DOHH2 (cell line): ENCODE results near the gene MEF2B.

Experiments
- H3F3A ChIP-seq: fragments of 200-600 bp; sonication (generic), shearing (Covaris generic); 2 replicates; pipeline ENCODE4 v1.6.0; 2016; ENCODE audit warnings: antibody characterized with exemption, mild to moderate bottlenecking; ENCODE audit not compliant: control insufficient read depth, insufficient read depth
- H3K27ac ChIP-seq: fragments of 200-600 bp; sonication (generic); 2 replicates; pipeline ENCODE4 v1.5.1; 2014; ENCODE audit warnings: low read depth, mild to moderate bottlenecking, low read length, moderate library complexity
- H3K27me3 ChIP-seq: fragments of 200-600 bp; sonication (generic); 2 replicates; pipeline ENCODE4 v1.6.1; 2014; ENCODE audit warnings: mild to moderate bottlenecking, low read length, mixed read lengths; ENCODE audit not compliant: control insufficient read depth
- H3K36me3 ChIP-seq: fragments of 200-600 bp; sonication (generic); 2 replicates; pipeline ENCODE4 v1.6.1; 2014; ENCODE audit warnings: mild to moderate bottlenecking, low read length, moderate library complexity, mixed read lengths; ENCODE audit not compliant: control insufficient read depth
- H3K4me1 ChIP-seq: fragments of 200-600 bp; sonication (generic); 2 replicates; pipeline ENCODE4 v1.6.1; 2014; ENCODE audit warnings: mild to moderate bottlenecking, low read length, mixed read lengths; ENCODE audit not compliant: control insufficient read depth
- H3K4me2 ChIP-seq: fragments of 200-600 bp; sonication (generic); 2 replicates; pipeline ENCODE4 v1.6.0; 2014; ENCODE audit warnings: mild to moderate bottlenecking, low read length, moderate library complexity
- H3K4me3 ChIP-seq: fragments of 200-600 bp; sonication (generic); 2 replicates; pipeline ENCODE4 v1.5.1; 2014; ENCODE audit warnings: mild to moderate bottlenecking, low read length, mixed read lengths
- H3K79me2 ChIP-seq: fragments of 200-600 bp; sonication (generic); 2 replicates; pipeline ENCODE4 v1.6.1; 2014; ENCODE audit warnings: mild to moderate bottlenecking, low read length, mixed read lengths; ENCODE audit not compliant: control insufficient read depth
- H3K9me2 ChIP-seq: fragments of 200-600 bp; sonication (generic); replicated peaks from 2 replicates; pipeline ENCODE4 v1.6.1; 2014; ENCODE audit warnings: mild to moderate bottlenecking, low read length, mixed read lengths; ENCODE audit not compliant: control insufficient read depth
- H3K9me3 ChIP-seq: fragments of 200-600 bp; sonication (generic); 2 replicates; pipeline ENCODE4 v1.6.1; 2014; ENCODE audit warnings: antibody characterized with exemption, low read length, mixed read lengths; ENCODE audit not compliant: control insufficient read depth, insufficient read depth
- H4K20me1 ChIP-seq: fragments of 200-600 bp; sonication (generic); 2 replicates; pipeline ENCODE4 v1.6.0; 2014; ENCODE audit warnings: low read depth, mild to moderate bottlenecking, antibody characterized with exemption, low read length, moderate library complexity; ENCODE audit not compliant: control insufficient read depth, insufficient read depth
- CTCF ChIP-seq: fragments of 200-600 bp; sonication (generic); IDR thresholded peaks from one replicate; pipeline ENCODE4 v1.5.1; 2014; ENCODE audit warnings: antibody characterized with exemption, mild to moderate bottlenecking, low read depth, low read length; ENCODE audit not compliant: poor library complexity, severe bottlenecking
- EZH2phosphoT487 ChIP-seq: fragments of 200-600 bp; sonication (generic); IDR thresholded peaks from 2 replicates; pipeline ENCODE4 v1.6.1; 2017; ENCODE audit warnings: borderline replicate concordance, mild to moderate bottlenecking, antibody characterized with exemption, low read length, moderate library complexity, mixed read lengths

Gene MEF2B

DNA sequence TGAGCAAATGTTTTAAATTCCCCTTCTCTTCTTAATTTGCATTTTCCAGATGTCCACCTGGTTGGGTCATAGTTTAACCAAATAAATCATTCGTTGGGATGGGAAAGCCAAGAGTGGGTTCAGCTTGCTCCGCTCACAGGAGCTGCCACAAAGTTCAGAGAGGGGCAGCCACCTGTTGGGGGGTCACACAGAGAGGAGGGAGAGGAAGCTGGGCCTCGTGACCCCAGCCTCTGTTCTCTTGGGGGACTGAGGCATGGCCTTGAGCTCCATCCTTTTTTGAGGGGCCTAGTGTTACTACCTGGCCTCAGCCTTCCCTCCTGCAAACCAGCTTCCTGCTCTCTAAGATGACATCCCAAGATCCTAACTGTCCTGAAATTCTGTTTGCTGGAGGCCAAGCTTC, 2.5 kb downstream of the MEF2B start:
- TF ChIP-seq CTCF (no peak), EZH2phosphoT487 (no peak)

DNA sequence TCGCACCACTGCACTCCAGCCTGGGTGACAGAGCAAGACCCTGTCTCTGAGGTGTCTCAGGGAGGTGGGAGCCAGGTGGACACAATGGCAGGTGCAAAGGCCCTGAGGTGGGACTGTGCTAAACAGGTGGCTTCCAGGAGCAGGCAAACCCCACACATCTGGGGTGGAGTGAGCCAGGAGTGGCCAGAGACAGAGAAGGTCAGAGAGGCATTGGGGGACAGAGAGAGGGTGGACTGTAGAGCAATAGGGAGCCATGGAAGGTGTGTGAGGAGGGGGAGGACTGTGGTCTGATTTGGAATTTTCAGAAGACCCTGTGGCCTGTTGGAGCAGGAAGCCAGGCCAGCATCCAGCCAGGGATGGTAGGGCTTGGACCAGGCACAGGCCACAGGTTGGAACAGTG, 4.7 kb downstream of the MEF2B start:
- H3K9me2 ChIP-seq, result no peaks in the 10 kb centered on the region
- H3F3A ChIP-seq, result peaks cover 64% of the 10 kb centered on the region
- H3K4me1 ChIP-seq, result peaks cover 69% of the 10 kb centered on the region
- H3K27me3 ChIP-seq, result no peaks in the 10 kb centered on the region
- H3K79me2 ChIP-seq, result peaks cover 96% of the 10 kb centered on the region
- H3K9me3 ChIP-seq, result no peaks in the 10 kb centered on the region
- peaks cover 85% of the 10 kb centered on the region for H3K36me3 ChIP-seq
- TF ChIP-seq CTCF (no peak), EZH2phosphoT487 (no peak)
- H4K20me1 ChIP-seq, result peaks cover 12% of the 10 kb centered on the region; the same call in 1 of the 2 replicates
- peak overlapping the region; percentile 97 for H3K27ac ChIP-seq
- peak overlapping the region; percentile 91 for H3K4me2 ChIP-seq
- peak overlapping the region; percentile 96 for H3K4me3 ChIP-seq

More for the DNA sequence above, 2.5 kb downstream of the MEF2B start:
- H3K4me3 ChIP-seq, result peak overlapping the region; percentile 96
- H3K9me3 ChIP-seq, result no peaks in the 10 kb centered on the region
- H3K27ac ChIP-seq, result peak overlapping the region; percentile 97
- no peaks in the 10 kb centered on the region for H3K27me3 ChIP-seq
- H4K20me1 ChIP-seq, result peaks cover 12% of the 10 kb centered on the region; the same call in 1 of the 2 replicates
- H3K4me1 ChIP-seq, result peaks cover 70% of the 10 kb centered on the region
- peaks cover 48% of the 10 kb centered on the region for H3F3A ChIP-seq
- H3K79me2 ChIP-seq, result peaks cover 92% of the 10 kb centered on the region
- no peaks in the 10 kb centered on the region for H3K9me2 ChIP-seq
- peaks cover 71% of the 10 kb centered on the region for H3K36me3 ChIP-seq
- H3K4me2 ChIP-seq, result peak overlapping the region; percentile 91

- peak overlapping the region; percentile 96 for H3K4me3 ChIP-seq
- peaks cover 79% of the 10 kb centered on the region for H3F3A ChIP-seq
- peak overlapping the region; percentile 91 for H3K4me2 ChIP-seq
- peaks cover 93% of the 10 kb centered on the region for H3K4me1 ChIP-seq
- H3K27me3 ChIP-seq, result no peaks in the 10 kb centered on the region
- H3K36me3 ChIP-seq, result peaks cover 81% of the 10 kb centered on the region
- H3K79me2 ChIP-seq, result peaks cover 90% of the 10 kb centered on the region
- TF ChIP-seq CTCF (no peak), EZH2phosphoT487 (no peak)
- H3K9me3 ChIP-seq, result no peaks in the 10 kb centered on the region
- H3K27ac ChIP-seq, result peak overlapping the region; percentile 97
- H3K9me2 ChIP-seq, result no peaks in the 10 kb centered on the region
- peaks cover 12% of the 10 kb centered on the region; the same call in 1 of the 2 replicates for H4K20me1 ChIP-seq
These were observed 7.6 kb downstream of the MEF2B start for GRCh38 chr19:19162495-19162894.
